Tibial nerve (tissue), 4 donors: ENCODE measurements around the gene TBX6.

Experiments
- CTCF ChIP-seq, 5 experiments: fragments of 200-600 bp in 3 of 5; fragments of 450-650 bp in 2 of 5; sonication (generic) in 3 of 5; IDR thresholded peaks; one replicate each; pipeline ENCODE4 v1.5.1; 2016 to 2019; ENCODE audit warnings: antibody characterized with exemption in 5 of 5, mild to moderate bottlenecking in 3 of 5, moderate library complexity in 2 of 5
- EP300 ChIP-seq, 2 donors: sonication (generic); formaldehyde crosslinking; IDR thresholded peaks; one replicate each; pipeline ENCODE4 v1.6.1; 2017; ENCODE audit warnings: antibody characterized with exemption in 2 of 2, mild to moderate bottlenecking in 1 of 2
- POLR2A ChIP-seq, 2 donors: fragments of 450-650 bp; IDR thresholded peaks; one replicate each; pipeline ENCODE4 v1.6.1; 2017; ENCODE audit warnings: antibody characterized with exemption in 2 of 2, mild to moderate bottlenecking in 2 of 2, moderate library complexity in 2 of 2

DNA sequence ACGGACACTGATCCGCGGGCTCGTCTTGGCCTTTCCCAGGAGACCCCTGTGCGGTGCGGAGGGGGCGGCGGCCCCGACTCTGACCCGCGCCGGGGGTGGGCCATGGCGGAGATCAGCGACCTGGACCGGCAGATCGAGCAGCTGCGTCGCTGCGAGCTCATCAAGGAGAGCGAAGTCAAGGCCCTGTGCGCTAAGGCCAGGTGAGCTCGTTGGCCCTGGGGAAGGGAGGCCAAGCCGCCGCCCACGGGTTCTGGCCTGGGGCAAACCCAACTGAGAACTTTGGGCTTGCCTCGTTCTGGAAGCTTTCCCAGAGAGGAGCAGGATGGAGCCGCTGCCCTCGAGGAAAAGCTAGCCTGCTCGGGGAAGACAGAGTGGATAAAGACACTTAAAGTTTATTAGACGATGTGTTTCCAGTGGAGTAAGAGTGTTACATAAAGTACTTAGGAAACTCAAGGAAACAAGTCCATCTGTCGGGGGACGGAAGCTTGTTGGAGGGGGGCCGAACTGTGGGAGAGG lies 15.4 kb downstream of the TBX6 start:
- TF ChIP-seq CTCF (IDR thresholded peaks at IDR 0.05), result no peak
- no peak for TF ChIP-seq EP300 (IDR thresholded peaks at IDR 0.05)
- TF ChIP-seq POLR2A (IDR thresholded peaks at IDR 0.05), result no peak
